A673 (cell line): ENCODE measurements around the gene MYLK2.

ENCODE experiments used
- EZH2 ChIP-seq: fragments of 200-600 bp; sonication (generic); IDR thresholded peaks from 2 replicates; pipeline ENCODE4 v1.6.1; 2017; ENCODE audit warnings: borderline replicate concordance, low read depth, mild to moderate bottlenecking, mixed read lengths, antibody characterized with exemption, low read length; ENCODE audit not compliant: poor library complexity, severe bottlenecking
- TF ChIP-seq, protein P1 (sequence below): fragments of 300-800, 200-600 bp; sonication (generic); conservative IDR thresholded peaks from 2 replicates; pipeline ENCODE4 v1.5.1; 2017; ENCODE audit warnings: low read depth, mild to moderate bottlenecking, antibody characterized with exemption, low read length, moderate library complexity, mixed read lengths

DNA sequence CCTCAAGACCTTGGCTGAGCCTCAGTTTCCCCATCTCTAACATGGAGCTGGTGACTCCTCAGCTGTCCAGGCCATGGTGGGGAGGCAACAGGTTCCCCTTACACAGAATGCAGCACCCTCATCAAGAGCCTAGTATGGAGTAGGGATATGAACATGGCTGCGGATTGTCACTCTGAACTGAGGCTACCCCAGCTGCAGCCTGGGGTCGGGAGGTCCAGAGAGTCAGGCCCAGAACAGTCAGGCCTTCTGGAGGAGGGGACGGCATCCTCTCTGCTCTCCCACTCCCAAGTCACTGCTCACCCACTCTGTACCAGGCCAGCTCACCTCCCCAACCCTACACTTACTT is 27.6 kb downstream of the MYLK2 start:
- TF ChIP-seq, protein P1, sequence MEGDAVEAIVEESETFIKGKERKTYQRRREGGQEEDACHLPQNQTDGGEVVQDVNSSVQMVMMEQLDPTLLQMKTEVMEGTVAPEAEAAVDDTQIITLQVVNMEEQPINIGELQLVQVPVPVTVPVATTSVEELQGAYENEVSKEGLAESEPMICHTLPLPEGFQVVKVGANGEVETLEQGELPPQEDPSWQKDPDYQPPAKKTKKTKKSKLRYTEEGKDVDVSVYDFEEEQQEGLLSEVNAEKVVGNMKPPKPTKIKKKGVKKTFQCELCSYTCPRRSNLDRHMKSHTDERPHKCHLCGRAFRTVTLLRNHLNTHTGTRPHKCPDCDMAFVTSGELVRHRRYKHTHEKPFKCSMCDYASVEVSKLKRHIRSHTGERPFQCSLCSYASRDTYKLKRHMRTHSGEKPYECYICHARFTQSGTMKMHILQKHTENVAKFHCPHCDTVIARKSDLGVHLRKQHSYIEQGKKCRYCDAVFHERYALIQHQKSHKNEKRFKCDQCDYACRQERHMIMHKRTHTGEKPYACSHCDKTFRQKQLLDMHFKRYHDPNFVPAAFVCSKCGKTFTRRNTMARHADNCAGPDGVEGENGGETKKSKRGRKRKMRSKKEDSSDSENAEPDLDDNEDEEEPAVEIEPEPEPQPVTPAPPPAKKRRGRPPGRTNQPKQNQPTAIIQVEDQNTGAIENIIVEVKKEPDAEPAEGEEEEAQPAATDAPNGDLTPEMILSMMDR: peak; percentile 28
- TF ChIP-seq EZH2: no peak
